Frontal cortex (tissue), 4 donors: ENCODE measurements around the gene ZNF385C. TPM values are rescaled to one million over a fixed set of nuclear protein-coding genes. Genes with fewer than 3 reads are reported as not detected.
"Not testable (repeated sequence)": the region's sequence is repeated elsewhere in the genome, so short reads cannot be mapped to it uniquely, and the experiment has no call there.

Experiments used
- DNase-seq, 2 donors: peaks; one replicate each; pipeline ENCODE4 v3.0.0; 2012; ENCODE audit warnings: low spot score in 2 of 2
- FAIRE-seq: peaks from 2 replicates; lab custom pipeline; 2012; peaks lifted over from hg19 to GRCh38; lab: Jason Lieb, UNC
- total RNA-seq: library from RNA; depleted of rRNA; stranded (reverse); fragments of >200 nt; gene quantifications from one replicate; pipeline ENCODE4 v1.2.3, GENCODE V29; 2014
- donor health status: control.
- donor health status: control.
- donor health status: control.

Gene ZNF385C
- total RNA-seq, 1 donor from 2014 or later = 0.41 TPM

DNA sequence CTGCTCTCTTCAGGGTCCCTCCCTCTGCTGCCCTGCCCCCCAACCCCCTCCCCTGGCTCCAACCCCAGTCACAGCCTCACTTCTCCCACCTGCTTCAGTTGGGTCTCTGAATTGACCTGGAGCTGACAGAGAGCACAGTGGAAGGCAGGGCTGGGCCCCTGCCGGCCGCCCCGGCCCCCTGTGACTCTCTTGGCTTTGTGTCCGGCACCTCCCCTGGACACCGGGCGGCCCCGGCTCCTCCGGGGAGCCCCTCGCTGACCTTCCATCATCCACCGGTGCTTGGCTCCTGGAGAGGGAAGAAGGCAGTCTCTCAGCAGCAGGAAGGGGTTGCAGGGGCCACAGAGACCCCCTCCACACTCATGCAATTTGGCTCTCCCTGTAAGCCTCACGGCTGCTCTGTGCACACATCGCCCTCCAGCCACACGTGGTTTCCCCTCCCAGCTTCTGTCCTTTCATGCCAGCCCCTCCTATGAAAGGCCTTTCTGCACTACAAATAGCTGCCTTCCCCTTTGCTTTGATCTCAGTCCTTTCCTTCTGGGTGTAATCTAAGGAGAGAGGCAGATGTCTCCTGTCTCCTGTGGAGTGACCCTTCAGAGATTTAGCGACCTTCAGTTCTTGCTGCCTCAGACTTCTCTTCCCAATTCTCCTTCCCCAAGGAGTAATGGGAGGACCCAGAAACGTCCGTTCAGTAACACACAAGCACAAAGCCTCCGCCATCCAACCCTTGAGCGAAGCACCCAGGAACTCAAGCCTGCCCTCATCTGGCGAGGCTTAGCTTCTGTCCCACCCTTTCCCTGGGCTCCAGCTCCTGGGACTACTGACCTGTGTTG, 70.1 kb downstream of the ZNF385C start:
- FAIRE-seq (no peak), DNase-seq (no peak)

DNA sequence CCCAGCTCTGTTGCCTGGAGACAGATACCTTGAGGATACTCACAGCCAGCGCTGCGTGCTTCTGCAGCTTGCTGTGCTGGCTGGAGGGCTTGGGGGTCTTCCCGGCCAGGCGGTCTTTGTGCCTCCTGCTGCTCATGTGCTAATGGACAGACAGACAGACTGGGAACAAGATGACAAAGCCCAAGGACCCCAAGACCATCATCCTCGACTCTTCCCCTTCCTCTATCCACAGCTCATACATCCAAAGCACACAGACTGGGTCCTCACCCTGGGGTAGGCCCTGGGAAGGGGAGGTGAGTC, 70.7 kb downstream of the ZNF385C start:
- no peak for DNase-seq
- no peak for FAIRE-seq

DNA sequence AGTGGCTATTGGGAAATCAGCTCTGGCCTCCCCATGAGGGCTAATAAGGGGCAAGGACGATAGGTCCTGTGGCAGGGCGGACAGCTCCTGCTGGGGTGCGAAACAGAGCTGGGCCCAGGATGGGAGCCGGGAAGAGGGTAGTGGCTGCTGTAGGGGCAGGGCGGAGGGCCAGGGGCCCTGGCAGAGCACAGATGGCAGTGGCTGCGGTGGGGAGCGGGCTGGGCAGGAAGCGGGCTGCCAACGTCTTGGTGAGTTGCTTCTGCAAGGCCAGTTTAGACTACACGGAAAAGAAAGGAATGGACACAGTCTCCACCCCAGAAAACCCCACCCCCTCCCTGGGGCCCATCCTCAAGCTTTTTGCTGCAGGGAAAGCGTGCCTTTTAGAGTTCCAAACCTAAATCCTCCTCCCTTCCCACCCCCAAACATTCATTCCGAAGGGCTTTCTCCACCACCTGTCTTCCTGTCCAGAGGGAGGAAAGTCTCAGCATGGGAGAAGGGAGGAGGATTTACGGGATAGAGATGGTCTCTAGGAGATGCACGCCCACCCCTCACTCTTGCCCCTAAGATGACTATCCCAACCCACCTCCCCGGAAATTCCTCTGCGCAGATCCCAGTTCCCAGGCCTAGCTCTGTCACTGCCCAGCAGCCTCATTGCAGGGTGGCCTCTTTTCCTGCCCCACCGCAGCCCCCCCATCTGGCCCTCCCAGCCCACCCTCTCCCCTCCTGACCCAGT, 71.2 kb downstream of the ZNF385C start:
- FAIRE-seq = no peak
- DNase-seq = no peak

- FAIRE-seq (no peak), DNase-seq (no peak)
These were observed 72.3 kb downstream of the ZNF385C start for GRCh38 chr17:42025936-42026335.

- FAIRE-seq = no peak
These were observed 73.1 kb downstream of the ZNF385C start for GRCh38 chr17:42025191-42025579.

DNA sequence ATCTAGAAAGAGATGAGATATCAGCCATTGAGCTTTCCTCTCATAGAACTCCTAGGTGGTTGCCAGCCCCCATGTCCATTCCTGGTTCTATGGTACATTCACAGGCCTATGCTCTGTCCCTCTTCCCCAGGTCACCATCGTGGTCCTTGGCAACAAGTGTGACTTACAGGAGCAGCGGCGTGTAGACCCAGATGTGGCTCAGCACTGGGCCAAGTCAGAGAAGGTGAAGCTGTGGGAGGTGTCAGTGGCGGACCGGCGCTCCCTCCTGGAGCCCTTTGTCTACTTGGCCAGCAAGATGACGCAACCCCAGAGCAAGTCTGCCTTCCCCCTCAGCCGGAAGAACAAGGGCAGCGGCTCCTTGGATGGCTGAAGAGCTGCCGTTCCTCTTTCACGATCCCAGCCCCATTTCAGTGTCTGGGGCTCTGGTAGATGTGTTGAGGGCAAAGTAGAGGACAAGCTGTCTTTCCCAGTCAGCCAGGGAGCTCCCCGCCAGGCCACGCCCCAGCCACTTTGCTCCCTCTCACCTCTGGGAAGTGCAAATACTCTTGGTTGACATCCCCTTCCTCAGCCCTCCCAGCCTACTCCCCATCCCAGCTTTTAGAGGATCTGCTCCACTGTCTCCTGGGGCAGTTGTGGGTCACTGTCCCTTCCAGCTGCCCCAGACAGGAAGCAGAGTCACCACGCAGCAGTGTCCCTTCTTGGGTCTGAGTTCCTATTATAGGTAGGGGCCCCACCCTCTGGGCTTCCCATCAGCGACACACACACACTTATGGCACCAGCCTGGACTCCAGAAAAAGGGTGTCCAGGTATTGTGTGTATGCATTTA, 74.5 kb downstream of the ZNF385C start:
- no peak for DNase-seq
- FAIRE-seq = no peak

More at GRCh38 chr17:42025191-42025579, 73.1 kb downstream of the ZNF385C start:
- no peak for DNase-seq

DNA sequence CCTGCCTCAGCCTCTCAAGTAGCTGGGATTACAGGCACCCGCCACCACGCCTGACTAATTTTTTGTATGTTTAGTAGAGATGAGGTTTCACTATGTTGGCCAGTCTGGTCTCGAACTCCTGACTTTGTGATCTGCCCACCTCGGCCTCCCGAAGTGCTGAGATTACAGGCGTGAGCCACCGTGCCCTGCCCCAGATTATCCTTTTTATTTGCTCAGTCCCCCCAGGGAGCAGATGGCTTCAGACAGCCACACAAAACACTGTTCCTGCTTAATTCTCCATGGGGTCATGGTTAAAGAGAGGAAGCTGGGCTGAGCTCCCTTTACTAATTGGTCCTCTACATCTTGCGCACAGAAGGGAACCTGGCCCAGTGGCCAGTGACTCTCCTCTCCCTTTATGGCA, 77.4 kb downstream of the ZNF385C start:
- not testable (repeated sequence) for DNase-seq

GRCh38 chr17:42019509-42020404, 78.5 kb downstream of the ZNF385C start, which contains the start of gene NKIRAS2:
TSS of gene NKIRAS2 (plus strand) at chr17:42020090. CDS start at chr17:42021578, 1,488 bp downstream.
- no peak for FAIRE-seq

More for the DNA sequence above, 77.4 kb downstream of the ZNF385C start:
- FAIRE-seq = not testable (repeated sequence)

GRCh38 chr17:42018988-42019387, 79.3 kb downstream of the ZNF385C start:
- no peak for FAIRE-seq

More at GRCh38 chr17:42019509-42020404, 78.5 kb downstream of the ZNF385C start, which contains the start of gene NKIRAS2:
- DNase-seq = peak; percentile 89 to 94

DNA sequence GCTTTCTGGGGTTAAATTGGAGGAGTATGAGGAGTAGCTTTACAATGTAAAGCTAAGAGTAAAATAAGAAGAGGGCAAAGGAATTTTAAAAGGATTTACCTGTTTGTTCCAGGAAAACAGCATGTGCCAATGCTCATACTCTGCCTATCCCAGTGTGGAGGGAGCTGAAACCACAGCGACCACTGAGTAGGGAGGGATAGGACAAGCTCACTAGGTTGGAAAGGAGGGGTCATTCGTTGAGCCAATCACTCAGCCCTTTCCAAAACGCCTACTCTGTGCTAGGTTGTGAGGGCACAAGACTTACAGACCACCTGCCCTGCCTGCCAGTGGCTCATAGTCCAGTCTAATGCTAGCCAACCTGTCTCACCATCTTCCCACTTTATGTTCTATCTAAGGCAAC, 79.9 kb downstream of the ZNF385C start:
- DNase-seq = no peak
- no peak for FAIRE-seq

More at GRCh38 chr17:42018988-42019387, 79.3 kb downstream of the ZNF385C start:
- no peak for DNase-seq

DNA sequence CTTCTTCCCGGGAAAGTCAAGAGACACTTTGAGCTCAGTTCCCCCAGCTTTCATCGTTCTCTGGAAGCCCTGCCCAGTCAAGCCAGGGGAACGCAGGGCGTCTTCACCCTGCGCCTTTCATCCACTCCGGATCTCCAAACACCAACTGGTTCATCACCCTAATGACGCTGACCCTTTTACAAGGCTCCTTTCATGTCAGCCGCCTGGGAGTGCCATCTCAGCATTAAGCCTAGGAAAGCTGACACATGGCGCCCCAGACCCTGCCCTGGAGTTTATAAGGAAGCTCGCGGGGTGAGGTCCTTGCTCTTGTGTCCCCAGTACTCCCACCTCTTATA, 80.4 kb downstream of the ZNF385C start:
- DNase-seq (no peak), FAIRE-seq (no peak)

DNA sequence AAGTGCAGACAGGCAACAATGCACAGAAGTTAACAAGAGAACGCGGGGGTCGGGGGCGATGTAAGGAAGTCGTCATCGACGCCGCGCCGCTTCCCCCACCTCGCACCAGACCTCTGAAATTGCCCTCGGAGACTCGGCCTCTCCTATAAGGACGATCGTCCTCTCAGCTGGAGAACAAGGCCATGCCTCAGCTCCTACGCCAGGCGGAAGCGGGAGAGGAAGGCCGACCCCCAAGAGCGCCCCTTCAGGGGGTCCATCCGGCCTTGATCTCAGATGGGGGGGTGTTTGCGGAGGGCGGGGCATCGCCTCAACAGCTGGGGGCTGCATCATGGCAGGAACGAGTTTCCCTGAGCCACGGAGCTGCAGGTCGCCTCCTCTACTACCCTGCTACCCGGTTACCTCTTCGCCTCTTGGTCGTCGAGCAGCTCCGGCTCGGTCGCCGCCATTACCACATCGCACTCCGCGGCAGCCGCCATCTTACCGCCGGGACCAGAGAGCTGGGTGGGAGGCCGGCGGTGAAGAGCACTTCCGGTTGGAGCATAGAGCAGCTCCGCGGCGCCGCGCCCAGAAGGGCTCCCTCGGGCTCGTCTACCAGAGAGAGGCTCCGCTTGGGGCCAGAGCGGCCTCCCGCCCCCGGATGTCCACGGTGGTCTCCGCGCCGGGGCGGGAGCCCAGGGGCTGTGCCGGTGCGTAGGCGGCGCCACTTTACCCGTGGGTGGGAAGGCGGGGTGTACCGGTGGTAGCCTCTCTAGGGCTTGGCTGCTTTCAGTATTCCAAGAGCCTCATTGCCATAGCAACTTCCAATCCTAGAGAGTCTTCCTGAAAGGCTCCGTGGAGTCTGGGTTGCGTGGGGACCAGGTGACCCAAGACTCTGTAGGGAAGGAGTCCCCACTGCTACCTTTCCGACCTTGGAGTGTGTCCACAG, 81.1 kb downstream of the ZNF385C start, which contains the start of gene DNAJC7:
Gene DNAJC7, minus strand, starts transcription at position 499 of the 925 bp plus-strand sequence. Its CDS starts 23 bp downstream, at position 476.
- no peak for FAIRE-seq

DNA sequence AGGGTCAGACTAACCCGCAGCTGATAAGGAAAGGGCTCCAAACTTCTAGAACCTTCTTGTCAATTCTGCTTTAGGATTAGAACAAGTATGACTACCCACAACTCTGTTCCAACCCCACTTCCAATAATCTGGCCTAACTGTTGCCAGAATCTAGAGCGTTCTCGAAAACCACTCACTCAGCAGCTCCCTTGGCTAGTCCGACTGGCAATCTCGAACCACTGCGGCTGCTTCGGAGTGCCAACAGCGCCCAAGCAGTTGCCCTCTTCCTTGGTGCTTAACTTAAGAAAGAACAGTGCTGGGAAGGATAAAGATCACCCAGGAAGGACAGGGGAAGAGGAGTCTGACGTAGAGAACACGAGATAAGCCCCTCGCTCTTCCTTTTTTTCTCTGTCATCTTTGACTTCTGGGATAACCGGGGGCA, 81.9 kb downstream of the ZNF385C start:
- FAIRE-seq = no peak
- no peak for DNase-seq

More for the DNA sequence above, 81.1 kb downstream of the ZNF385C start, which contains the start of gene DNAJC7:
- DNase-seq = peak; percentile 87 to 91

DNA sequence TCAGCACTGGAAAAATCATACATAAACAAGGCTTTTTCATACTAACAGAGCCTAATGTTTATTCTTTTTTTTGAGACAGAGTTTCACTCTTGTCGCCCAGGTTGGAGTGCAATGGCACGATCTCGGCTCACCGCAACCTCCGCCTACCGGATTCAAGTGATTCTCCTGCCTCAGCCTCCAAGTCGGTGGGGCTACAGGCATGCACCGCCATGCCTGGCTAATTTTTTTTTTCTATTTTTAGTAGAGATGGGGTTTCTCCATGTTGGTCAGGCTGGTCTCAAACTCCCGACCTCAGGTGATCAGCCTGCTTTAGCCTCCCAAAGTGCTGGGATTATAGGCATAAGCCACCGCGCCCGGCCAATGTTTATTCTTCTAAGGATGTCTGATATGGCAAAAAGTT, 84.5 kb downstream of the ZNF385C start:
- not testable (repeated sequence) for FAIRE-seq, DNase-seq

GRCh38 chr17:42012363-42012762, 85.9 kb downstream of the ZNF385C start:
- not testable (repeated sequence) for FAIRE-seq, DNase-seq

- no peak for DNase-seq
- FAIRE-seq = no peak
These were observed 87.3 kb downstream of the ZNF385C start for GRCh38 chr17:42010898-42011516.

GRCh38 chr17:42010266-42010680, 88.0 kb downstream of the ZNF385C start:
- FAIRE-seq, DNase-seq: not testable (repeated sequence)
